PC-3 (cell line): ENCODE data around the gene PCED1B. TPM values are rescaled to one million over a fixed set of nuclear protein-coding genes. Genes with fewer than 3 reads are reported as not detected.

Experiments used
- ATAC-seq: fragments of 200-7000 bp; cut with Tn5 transposase; 2 replicates; pipeline ENCODE4 v1.9.1; 2020; ENCODE audit warnings: mild to moderate bottlenecking, moderate library complexity
- BruUV-seq: library from RNA; stranded (reverse); fragments of 400-500 nt; replicated peaks from 2 replicates; lab custom pipeline; 2021; lab: Mats Ljungman, UMichigan
- CTCF ChIA-PET: fragments of 300-600 bp; sonication (Branson Sonifier 250); formaldehyde crosslinking; loops from one replicate; lab custom pipeline; 2022; ENCODE audit warnings: antibody characterized with exemption; lab: Charles Lee
- POLR2A ChIA-PET: fragments of 300-600 bp; sonication (Branson Sonifier 250); formaldehyde crosslinking; loops from one replicate; lab custom pipeline; 2022; ENCODE audit warnings: antibody characterized with exemption; ENCODE audit not compliant: unreplicated experiment; lab: Charles Lee
- DNase-seq: peaks from one replicate; pipeline ENCODE4 v3.0.0-alpha.2; 2015
- H2AFZ ChIP-seq: fragments of 300-600 bp; sonication (generic); 2 replicates; pipeline ENCODE4 v1.6.0; 2016; ENCODE audit warnings: antibody characterized with exemption, low read length
- H3F3A ChIP-seq: fragments of 300-600 bp; sonication (generic); one replicate; pipeline ENCODE4 v1.6.0; 2017; ENCODE audit warnings: antibody characterized with exemption, low read length, control low read depth, mild to moderate bottlenecking; ENCODE audit not compliant: unreplicated experiment
- H3K27ac ChIP-seq: fragments of 300-600 bp; sonication (generic); 2 replicates; pipeline ENCODE4 v1.5.1; 2016; ENCODE audit warnings: mild to moderate bottlenecking, low read length
- H3K27me3 ChIP-seq: fragments of 300-600 bp; sonication (generic); 2 replicates; pipeline ENCODE4 v1.6.1; 2016; ENCODE audit warnings: low read length, mixed read lengths
- H3K36me3 ChIP-seq: fragments of 300-600 bp; sonication (generic); 2 replicates; pipeline ENCODE4 v1.6.1; 2016; ENCODE audit warnings: low read depth, mixed run types, low read length, mixed read lengths
- H3K4me1 ChIP-seq: fragments of 300-600 bp; sonication (generic); 2 replicates; pipeline ENCODE4 v1.5.1; 2016; ENCODE audit warnings: low read length; ENCODE audit not compliant: insufficient read depth
- H3K4me2 ChIP-seq: fragments of 300-600 bp; sonication (generic); 2 replicates; pipeline ENCODE4 v1.6.0; 2016; ENCODE audit warnings: low read length
- H3K4me3 ChIP-seq: fragments of 300-600 bp; sonication (generic); 2 replicates; pipeline ENCODE4 v1.5.1; 2016; ENCODE audit warnings: mild to moderate bottlenecking, low read length, mixed read lengths
- H3K79me2 ChIP-seq: fragments of 300-600 bp; sonication (generic); 2 replicates; pipeline ENCODE4 v1.6.1; 2017; ENCODE audit warnings: low read length, mixed read lengths
- H3K9ac ChIP-seq: fragments of 300-600 bp; sonication (generic); 2 replicates; pipeline ENCODE4 v1.6.0; 2016; ENCODE audit warnings: mild to moderate bottlenecking, low read length
- H3K9me2 ChIP-seq: fragments of 300-600 bp; sonication (generic); replicated peaks from 2 replicates; pipeline ENCODE4 v1.6.1; 2016; ENCODE audit warnings: mixed run types, low read length, mixed read lengths
- H3K9me3 ChIP-seq: fragments of 300-600 bp; sonication (generic); 2 replicates; pipeline ENCODE4 v1.6.1; 2016; ENCODE audit warnings: low read length, mixed read lengths
- H4K20me1 ChIP-seq: fragments of 300-600 bp; sonication (generic); 2 replicates; pipeline ENCODE4 v1.6.1; 2016; ENCODE audit warnings: low read length, mixed read lengths
- EZH2 ChIP-seq: fragments of 300-600 bp; sonication (generic); IDR thresholded peaks from one replicate; pipeline ENCODE4 v1.6.1; 2017; ENCODE audit warnings: antibody characterized with exemption, mild to moderate bottlenecking, low read length; ENCODE audit not compliant: unreplicated experiment
- EZH2phosphoT487 ChIP-seq: fragments of 300-600 bp; sonication (generic); IDR thresholded peaks from 2 replicates; pipeline ENCODE4 v1.6.1; 2018; ENCODE audit warnings: mild to moderate bottlenecking, antibody characterized with exemption, low read length, borderline replicate concordance
- intact Hi-C: fragments of 100-400 bp; cut with micrococcal nuclease; formaldehyde crosslinking; loops from 2 replicates; pipeline ENCODE4 v1.9.0; 2023
- total RNA-seq: library from RNA; depleted of rRNA; stranded (reverse); fragments of >200 nt; gene quantifications from 2 replicates; pipeline ENCODE4 v1.2.3, GENCODE V29; 2014
- TF ChIP-seq, protein P1 (sequence below): fragments of 300-600 bp; sonication (generic); conservative IDR thresholded peaks from 2 replicates; pipeline ENCODE4 v1.5.1; 2017; ENCODE audit warnings: antibody characterized with exemption, low read depth, mild to moderate bottlenecking, low read length

PCED1B gene
- total RNA-seq, 1 experiment from 2014 or later: 1.0 TPM

DNA sequence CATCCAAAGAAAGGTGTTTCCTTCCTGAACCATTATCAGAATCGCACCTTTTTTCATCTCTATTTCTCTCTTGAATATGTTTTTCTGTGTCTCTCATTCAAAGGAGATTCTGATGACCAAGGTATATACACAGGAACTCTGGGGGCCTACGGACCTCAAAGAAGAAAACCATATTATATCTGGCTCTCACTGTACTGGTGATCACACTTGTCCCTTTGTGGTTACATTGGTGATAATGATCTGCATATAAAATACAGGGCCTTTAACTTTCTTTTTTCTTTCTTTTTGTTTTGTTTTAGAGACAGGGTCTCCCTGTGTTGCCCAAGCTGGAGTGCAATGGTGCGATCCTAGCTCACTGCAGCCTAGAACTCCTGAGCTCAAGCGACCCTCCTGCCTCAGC is 185.5 kb downstream of the PCED1B start:
- H3F3A ChIP-seq: no peaks in the 10 kb centered on the region
- no peak overlapping the region for H2AFZ ChIP-seq
- H3K9ac ChIP-seq: no peak overlapping the region
- no peak overlapping the region for H3K4me2 ChIP-seq
- no peak for ATAC-seq
- H3K4me1 ChIP-seq: peaks cover 27% of the 10 kb centered on the region
- TF ChIP-seq, protein P1, sequence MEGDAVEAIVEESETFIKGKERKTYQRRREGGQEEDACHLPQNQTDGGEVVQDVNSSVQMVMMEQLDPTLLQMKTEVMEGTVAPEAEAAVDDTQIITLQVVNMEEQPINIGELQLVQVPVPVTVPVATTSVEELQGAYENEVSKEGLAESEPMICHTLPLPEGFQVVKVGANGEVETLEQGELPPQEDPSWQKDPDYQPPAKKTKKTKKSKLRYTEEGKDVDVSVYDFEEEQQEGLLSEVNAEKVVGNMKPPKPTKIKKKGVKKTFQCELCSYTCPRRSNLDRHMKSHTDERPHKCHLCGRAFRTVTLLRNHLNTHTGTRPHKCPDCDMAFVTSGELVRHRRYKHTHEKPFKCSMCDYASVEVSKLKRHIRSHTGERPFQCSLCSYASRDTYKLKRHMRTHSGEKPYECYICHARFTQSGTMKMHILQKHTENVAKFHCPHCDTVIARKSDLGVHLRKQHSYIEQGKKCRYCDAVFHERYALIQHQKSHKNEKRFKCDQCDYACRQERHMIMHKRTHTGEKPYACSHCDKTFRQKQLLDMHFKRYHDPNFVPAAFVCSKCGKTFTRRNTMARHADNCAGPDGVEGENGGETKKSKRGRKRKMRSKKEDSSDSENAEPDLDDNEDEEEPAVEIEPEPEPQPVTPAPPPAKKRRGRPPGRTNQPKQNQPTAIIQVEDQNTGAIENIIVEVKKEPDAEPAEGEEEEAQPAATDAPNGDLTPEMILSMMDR: no peak
- no peak for TF ChIP-seq EZH2
- TF ChIP-seq EZH2phosphoT487: no peak
- H3K27me3 ChIP-seq: no peaks in the 10 kb centered on the region
- no peak overlapping the region for H3K4me3 ChIP-seq
- H3K79me2 ChIP-seq: no peaks in the 10 kb centered on the region
- DNase-seq: no peak
- CTCF ChIA-PET: no interaction called here
- H3K9me3 ChIP-seq: no peaks in the 10 kb centered on the region
- H3K9me2 ChIP-seq: no peaks in the 10 kb centered on the region
- no peaks in the 10 kb centered on the region for H4K20me1 ChIP-seq
- intact Hi-C loops: no loop called here
- BruUV-seq: no TSS peak
- no peak overlapping the region for H3K27ac ChIP-seq
- POLR2A ChIA-PET: no interaction called here
- H3K36me3 ChIP-seq: no peaks in the 10 kb centered on the region

DNA sequence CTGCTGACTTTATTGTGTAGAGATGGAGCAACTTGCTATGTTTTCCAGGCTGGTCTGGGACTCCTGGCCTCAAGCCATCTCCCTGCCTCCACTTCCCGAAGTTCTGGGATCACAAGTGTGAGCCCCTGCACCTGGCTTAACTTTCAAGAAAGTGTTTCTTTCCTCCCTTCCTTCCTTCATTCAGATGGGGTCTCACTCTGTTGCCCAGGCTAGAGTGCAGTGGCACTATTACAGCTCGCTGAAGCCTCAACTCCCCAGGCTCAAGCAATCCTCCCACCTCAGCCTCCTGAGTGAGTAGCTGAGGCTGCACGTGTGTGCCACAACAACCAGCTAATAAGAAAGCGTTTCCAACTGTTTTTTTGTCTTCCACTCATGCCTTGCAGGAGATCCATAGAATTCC is 186.0 kb downstream of the PCED1B start:
- H3K9me3 ChIP-seq: no peaks in the 10 kb centered on the region
- H4K20me1 ChIP-seq: no peaks in the 10 kb centered on the region
- peaks cover 29% of the 10 kb centered on the region for H3K4me1 ChIP-seq
- no peaks in the 10 kb centered on the region for H3K9me2 ChIP-seq
- no peaks in the 10 kb centered on the region for H3K36me3 ChIP-seq
- no peak overlapping the region for H3K4me2 ChIP-seq
- H3K9ac ChIP-seq: no peak overlapping the region
- ChIA-PET POLR2A (no interaction called here), CTCF (no interaction called here)
- intact Hi-C loops: no loop called here
- ATAC-seq (no peak), DNase-seq (no peak)
- no TSS peak for BruUV-seq
- TF ChIP-seq EZH2phosphoT487 (no peak), EZH2 (no peak)
- TF ChIP-seq, protein P1: no peak
- no peak overlapping the region for H3K27ac ChIP-seq
- no peaks in the 10 kb centered on the region for H3F3A ChIP-seq
- H3K27me3 ChIP-seq: no peaks in the 10 kb centered on the region
- H3K79me2 ChIP-seq: no peaks in the 10 kb centered on the region
- no peak overlapping the region for H3K4me3 ChIP-seq
- H2AFZ ChIP-seq: no peak overlapping the region

DNA sequence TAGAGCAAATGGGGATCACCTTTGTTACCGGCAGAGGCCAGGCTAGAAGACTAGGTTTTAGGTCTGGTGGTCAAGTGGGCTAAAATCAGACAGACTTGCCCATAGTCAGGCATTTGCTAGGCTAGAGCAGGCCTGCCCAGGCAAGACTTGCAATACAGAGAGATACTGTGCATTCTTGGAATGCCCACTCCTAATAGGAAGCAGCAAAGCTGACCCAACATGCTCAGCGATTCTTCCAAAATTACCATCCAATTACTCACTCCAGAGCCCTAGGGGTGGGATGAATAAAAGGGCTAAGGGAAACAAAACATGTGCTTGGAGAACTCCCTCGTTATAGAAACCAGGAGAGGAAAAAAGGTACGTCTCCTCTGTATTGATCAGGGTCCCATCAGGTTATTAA is 188.2 kb downstream of the PCED1B start:
- Histone ChIP-seq H3K36me3 (no peaks in the 10 kb centered on the region), H3K9me3 (no peaks in the 10 kb centered on the region), H3K9me2 (no peaks in the 10 kb centered on the region), H3K79me2 (no peaks in the 10 kb centered on the region), H4K20me1 (no peaks in the 10 kb centered on the region), H3K27me3 (no peaks in the 10 kb centered on the region), H3F3A (no peaks in the 10 kb centered on the region), H2AFZ (no peak overlapping the region), H3K4me1 (peaks cover 49% of the 10 kb centered on the region), H3K4me2 (no peak overlapping the region), H3K9ac (no peak overlapping the region), H3K27ac (no peak overlapping the region), H3K4me3 (no peak overlapping the region)
- ChIA-PET POLR2A (no interaction called here), CTCF (no interaction called here)
- BruUV-seq: no TSS peak
- DNase-seq: peak; percentile 46
- TF ChIP-seq, protein P1: no peak
- TF ChIP-seq EZH2 (no peak), EZH2phosphoT487 (no peak)
- ATAC-seq: no peak
- intact Hi-C loops: no loop called here
